Putamen (tissue), 1 donor: ENCODE data around the gene SERAC1.

ENCODE experiments used
- DNase-seq: peaks from one replicate; pipeline ENCODE4 v3.0.0-alpha.2; 2016; ENCODE audit warnings: low spot score

SERAC1 gene

DNA sequence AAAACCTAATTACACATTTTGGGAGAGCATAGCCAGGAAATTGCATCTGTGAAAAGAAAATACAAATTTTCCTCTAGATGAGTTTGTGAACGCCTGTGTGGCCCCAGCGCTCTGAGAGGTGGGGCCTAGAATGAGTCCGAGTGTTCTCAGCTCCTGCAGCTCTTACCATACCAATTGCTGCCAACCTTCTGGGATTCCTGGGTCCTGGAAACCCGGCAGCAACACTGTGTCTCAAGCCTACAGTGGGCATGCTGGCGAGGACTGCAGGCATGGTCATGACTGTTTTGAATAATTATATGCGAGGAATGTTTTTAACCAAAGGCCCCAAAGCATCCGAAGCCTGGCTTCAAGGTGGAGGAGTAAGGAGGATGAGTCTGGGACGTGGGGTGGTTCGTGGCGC, 90.4 kb downstream of the SERAC1 start:
- no peak for DNase-seq

DNA sequence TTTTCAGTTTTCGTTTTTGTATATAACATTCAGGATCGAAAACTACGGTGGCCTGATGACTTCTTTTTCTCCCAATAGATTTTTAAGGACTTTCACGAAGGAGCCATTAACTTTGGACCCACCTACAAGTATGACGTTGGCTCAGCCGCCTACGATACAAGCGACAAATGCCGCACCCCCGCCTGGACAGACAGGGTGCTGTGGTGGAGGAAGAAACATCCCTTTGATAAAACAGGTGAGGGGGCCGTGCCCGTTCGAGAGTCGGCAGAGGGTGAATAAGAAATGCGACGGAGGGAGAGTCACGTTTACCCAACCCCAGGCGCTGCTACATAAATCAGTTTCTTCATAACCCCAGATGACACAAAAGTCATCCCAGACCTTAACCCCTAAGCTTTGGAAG, 91.5 kb downstream of the SERAC1 start:
- no peak for DNase-seq

- no peak for DNase-seq
These were observed 94.3 kb downstream of the SERAC1 start for GRCh38 chr6:158073776-158074175.

DNA sequence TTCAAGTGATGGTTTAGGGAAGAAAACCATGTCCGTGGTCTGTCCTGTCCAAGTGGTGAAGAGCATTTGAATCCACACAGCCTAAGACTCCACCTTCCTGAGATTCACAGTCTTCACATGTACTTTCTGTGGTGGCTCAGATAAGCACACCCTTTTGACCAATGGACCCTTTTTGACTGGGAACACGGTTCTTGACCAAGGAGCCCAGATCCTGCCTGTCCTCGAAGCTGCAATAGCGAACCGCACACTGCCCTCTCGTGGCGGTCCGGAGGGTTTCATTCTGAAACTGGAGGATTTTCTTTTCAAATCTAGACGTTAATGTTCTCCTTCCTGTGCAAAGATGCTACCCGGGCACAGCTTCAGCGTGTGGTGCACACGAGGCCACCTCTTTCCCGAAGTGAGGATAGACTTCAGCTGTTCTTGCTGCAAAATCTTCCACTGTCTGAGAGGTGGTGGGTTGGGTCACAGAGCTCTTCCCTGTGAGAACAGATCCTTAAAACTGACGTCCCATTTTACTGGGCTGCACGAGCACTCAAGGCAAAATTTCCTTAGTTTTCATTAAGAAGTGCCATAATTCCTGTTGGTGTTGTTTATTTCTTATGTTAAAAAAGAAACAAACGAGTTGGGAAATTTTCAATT, 95.9 kb downstream of the SERAC1 start:
- peak; percentile 71 for DNase-seq

DNA sequence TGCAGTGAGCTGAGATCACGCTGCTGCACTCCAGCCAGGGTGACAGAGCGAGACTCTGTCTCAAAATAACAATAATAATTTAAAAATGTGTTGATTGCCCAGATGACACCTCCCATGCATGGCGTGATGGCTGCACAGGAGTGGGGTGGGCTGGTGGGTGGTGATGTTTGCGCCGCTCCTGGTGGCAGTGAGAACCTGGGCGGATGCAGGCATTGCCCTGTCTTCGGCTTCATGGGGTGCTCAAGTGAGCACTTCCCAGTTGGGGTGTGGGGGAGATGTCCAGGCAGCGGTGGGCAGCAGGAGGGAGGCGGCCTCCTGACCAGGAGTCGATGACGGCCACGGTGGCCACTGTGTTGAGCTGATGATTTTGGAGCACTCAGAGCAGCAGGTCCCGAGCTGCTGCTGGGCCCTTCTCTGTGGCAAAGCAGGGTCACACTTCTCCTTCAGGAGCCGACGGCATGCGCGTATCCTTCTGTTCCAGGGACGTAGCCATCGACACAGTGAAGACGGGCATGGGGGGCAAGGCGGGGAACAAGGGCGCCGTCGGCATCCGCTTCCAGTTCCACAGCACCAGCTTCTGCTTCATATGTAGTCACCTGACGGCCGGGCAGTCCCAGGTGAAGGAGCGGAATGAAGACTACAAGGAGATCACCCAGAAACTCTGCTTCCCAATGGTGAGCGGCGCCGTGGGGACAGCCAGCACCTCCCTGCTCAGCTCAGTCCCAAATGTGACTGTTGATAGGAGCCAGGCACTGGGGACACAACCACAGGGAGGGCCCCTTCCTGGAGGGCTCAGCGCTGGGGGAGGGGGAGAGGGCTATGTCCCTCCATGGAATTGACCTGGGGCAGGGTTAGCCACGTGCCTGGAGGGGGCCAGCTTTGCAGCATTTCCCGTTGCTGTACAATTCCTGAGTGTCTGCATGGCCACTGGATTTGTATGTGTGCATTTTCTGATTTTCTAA, 96.7 kb downstream of the SERAC1 start:
- no peak for DNase-seq

DNA sequence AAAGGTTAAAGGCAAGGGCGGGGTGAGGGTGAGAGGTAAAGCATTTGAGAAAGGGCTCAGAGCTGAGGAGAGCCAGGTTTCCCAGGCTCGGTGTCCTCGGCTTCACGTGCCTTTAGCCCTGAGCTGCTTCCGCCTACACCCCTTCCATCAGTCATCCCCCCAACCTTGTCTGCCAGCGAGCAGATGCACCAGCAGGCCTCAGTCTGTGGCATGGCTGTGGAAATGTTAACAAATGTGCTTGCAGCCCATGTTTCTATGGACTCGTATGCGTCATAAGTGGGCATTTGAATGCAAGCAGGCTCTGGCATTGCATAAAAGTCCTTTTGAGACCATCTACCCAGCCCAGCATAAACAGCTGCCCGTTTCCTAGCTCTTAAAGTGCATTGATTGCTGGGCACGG, 97.5 kb downstream of the SERAC1 start:
- DNase-seq, result no peak

GRCh38 chr6:158069800-158070195, 98.3 kb downstream of the SERAC1 start:
- no peak for DNase-seq

DNA sequence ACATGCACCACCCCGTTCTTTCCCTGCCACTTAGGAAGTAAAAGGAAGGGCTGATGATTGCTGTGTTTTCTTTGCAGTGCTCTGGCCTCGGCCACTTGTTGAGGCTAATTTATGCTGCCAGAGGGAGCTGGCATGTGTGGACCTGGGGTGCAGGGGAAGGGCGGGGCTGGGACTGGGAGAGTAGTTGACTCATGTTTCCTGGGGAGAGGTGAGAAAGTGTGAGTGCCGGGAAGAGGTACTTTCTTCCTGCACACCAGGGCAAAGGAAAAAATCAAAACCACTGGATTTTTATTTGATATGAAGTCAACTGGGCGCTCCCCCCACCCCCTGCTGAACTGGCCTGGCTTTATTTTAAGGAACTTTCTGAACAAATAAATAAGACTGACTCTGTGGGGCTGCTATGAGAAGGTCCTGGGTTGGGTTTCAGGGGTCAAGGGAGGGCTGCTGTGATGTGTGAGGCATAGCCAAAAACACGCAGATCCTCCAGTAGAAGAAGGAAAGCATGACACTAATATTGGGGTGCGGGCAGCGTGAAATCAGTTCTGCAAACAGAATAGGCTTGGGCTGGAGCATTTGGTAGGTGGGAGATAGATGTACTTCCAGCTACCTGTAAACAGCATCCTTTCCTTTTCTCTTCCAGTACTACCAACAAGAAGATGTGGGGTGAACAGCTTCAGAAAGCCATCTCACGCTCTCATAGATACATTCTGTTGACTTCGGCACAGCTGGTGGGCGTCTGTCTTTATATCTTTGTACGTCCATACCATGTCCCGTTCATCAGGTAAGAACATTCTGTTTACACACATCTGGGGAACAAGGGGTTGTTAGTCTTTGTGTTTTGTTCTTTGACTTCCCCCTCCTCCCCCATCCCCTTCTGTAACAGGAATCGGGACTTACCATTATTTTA, 98.9 kb downstream of the SERAC1 start:
- no peak for DNase-seq

DNA sequence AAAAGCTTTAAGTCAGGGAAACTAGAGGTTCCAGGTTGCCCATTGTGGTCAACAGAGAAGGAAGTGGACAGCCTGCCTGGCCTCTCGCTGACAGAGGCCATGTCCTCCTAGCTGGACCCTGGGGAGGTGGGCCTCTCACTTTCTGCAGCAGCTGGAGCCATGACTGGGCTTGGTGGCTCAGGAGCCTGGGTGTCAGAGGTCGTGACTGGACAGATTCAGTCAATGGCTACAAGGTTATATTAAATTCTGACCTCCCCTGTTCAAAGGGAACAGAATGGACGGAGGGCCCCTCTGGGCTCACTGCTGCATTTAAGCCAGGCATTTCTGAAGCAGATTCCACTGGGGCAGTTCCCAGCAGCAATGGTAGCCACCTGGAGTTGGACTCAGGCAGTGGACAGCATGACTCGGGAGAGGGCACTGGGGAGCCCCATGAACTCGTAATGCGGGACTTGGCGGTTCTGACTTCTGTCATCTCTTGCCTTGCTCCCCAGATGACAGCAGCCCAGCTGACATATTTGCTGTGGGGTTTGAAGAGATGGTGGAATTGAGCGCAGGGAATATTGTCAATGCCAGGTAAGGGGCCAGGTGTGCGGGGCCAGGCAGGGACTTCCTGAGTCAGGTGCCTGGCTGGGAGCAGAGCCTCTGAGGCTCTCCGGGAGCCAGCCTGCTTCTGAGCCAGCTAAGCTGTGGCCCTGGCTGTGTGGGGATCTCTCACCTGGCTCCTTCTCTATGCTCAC, 99.7 kb downstream of the SERAC1 start:
- no peak for DNase-seq

DNA sequence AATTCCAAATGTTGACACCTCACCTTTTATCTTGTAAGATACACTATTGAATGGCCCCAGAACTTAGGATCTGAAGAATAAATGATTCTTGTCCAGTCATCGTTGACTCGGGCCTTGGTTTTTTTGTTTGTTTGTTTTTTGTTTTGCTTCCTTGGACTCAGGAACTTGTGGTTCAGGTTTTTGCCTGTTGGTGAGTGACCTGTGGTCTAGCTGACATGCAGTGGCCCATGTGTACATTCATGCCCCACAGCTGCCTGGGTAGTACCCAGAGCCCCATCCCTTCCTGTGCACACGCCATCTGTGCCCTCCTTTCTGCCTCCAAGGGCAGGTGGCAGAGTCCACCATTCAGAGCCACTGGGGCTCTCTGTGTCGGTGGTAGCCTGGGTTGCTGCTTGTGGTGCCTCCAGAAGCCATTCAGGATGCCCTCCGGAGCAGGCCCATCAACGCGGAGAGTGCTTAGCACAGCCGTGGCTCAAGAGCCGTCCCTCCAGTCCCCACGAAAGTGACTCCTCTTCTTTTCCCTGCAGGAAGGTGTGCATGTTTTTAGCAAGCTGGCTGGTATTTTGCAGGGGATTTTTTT, 100.5 kb downstream of the SERAC1 start:
- DNase-seq, result no peak

GRCh38 chr6:158066136-158066781, 101.8 kb downstream of the SERAC1 start:
- DNase-seq, result no peak

DNA sequence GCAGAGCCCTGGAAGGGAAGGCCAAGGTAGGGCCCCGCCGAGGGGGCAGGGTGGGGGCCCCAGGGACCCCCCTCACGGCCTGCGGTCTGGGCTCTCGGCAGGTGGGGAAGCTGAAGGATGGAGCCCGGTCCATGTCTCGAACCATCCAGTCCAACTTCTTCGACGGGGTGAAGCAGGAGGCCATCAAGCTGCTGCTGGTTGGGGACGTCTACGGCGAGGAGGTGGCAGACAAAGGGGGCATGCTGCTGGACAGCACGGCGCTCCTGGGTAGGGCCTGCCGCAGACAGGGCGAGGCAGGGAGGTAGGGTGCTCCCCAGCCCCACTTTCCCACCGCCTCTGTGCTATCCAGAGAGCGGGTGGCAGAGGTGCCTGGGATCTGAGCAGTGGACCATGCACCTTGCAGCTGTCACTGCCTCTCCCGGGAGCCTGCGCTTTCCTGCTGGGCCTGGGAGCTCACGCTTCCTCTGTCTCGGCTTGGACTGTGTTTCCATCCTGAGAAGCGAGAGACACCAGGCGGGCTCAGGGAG, 103.3 kb downstream of the SERAC1 start:
- no peak for DNase-seq

DNA sequence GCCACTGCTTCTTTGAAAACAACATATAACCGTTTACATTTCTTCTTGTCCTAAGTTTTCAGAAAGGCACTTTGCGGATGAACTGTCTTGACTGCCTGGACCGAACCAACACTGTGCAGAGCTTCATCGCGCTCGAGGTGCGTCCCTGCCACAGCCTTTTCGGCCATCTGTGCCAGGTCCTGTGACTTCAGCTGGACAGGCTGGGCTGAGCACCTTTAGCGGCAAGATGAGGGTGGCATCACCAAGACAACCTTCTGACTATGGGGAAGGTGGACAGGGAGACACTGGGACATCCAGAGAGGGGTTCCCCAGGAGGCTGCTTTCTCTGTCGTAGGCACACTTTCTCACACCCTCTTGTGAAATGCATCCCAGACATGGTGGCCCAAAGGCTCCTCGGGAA, 104.3 kb downstream of the SERAC1 start:
- DNase-seq, result no peak

DNA sequence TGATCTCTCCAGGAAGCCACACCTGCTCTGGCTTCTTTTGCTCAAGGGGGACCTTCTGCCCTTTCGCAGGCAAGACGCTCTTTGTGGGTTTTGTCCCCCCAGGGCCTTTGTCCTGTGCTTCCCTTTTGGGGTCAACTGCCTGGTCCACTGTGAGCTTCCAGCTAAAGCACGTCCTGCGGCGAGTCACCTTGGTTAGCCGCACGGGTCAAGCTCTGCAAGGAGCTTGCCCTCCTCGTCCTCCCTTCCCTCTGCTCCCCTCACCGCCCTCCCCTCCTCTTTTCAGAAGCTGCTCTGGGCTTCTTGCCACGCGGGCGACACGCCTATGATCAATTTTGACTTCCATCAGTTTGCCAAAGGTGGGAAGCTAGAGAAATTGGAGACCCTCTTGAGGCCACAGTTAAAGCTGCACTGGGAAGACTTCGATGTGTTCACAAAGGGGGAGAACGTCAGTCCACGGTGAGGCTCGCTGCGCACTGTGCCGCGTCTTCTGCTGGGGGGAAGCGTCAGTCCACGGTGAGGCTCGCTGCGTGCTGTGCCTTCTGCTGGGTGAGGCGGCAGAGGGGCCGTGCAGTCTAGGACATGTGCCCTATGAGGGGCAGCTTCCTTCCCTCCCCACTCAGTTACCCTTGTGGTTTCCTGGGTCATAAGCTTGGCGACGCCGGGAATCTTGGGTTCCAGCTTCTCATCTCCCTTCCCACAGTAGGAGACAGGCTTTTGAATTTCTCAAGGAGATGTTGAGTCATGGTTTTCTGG, 106.2 kb downstream of the SERAC1 start:
- no peak for DNase-seq

- DNase-seq, result no peak
These were observed 106.7 kb downstream of the SERAC1 start for GRCh38 chr6:158061361-158061708.

DNA sequence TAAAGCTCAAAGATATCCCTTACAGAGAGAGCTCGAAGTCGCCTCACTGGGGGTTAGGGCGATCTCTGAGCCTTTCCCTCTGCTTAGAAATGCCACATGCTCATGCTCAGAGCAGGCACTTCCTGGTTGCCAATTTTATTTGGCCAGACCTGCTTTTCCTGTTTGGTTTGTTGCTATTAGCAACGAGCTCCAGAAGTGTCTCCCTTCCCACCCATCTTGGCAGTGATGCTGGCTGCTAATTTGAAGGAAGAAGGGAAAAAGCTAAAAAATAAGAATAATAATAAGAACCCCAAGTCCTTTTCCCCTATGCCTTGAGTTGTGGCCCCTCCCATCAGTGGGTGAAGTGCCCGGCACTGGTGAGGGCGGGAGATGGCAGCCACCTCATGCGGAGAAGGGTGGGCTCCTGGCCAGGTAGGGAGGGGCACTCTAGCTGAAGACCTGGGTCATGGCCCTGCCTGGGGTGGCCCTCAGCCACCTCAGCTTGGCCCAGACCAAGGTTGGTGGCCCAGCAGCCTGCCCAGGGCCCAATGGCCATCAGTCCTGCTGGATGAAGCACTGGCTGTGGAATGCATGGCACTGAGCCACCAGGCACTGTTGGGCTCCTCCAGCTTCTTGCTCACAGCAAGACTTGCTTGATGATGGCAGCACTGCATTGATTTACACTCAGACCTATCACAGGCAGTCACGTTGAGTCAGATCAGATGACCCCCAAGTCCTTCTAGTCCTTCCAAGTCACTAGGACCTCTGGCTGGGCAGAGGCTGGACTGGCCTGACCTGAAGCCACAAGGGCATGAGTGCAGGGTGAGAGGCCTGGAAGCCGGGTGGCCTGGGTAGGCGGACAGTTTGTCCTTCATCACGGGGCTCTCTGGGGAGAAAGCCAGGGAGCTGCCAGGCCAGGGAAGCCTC, 107.4 kb downstream of the SERAC1 start:
- peak; percentile 36 for DNase-seq
